Activated naive CD4-positive, alpha-beta T cell treated with anti-CD3 and anti-CD28 coated beads, Interleukin-2, amount 50 U/mL, for 16 hours (primary cell): ENCODE results near the gene ALKBH8.
"Not testable (repeated sequence)": the region's sequence is repeated elsewhere in the genome, so short reads cannot be mapped to it uniquely, and the experiment has no call there.

ENCODE experiments used
- DNase-seq: peaks from one replicate; pipeline ENCODE4 v3.0.0-alpha.2; 2020

Gene ALKBH8

DNA sequence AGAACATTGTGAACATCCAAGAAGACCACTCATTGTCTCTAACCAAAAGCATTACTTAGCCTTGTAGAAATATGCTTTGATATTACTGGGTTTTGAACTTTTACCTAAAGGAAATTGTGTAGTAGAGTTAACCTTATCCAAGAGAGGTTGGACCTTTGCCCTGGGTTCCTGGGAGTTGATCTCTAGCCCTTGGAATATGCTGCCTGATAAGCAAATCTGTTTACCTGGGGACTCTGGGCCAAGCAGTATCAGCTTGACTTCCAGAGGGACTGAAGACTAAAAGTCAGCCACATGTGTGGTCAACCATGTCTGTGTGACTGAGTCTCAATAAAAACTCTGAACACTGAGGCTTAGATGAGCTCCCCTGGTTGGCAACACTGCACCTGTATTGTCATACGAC, 63.8 kb downstream of the ALKBH8 start:
- DNase-seq: no peak

DNA sequence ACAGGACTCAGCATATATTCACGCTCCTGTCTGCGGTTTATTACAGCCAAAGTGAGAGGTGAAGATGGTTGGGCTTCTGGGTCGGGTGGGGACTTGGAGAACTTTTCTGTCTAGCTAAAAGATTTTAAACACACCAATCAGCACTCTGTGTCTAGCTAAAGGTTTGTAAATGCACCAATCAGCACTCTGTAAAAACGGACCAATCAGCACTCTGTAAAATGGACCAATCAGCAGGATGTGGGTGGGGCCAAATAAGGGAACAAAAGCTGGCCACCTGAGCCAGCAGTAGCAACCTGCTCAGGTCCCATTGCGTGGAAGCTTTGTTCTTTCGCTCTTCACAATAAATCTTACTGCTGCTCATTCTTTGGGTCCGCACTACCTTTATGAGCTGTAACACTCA, 68.2 kb downstream of the ALKBH8 start:
- not testable (repeated sequence) for DNase-seq

DNA sequence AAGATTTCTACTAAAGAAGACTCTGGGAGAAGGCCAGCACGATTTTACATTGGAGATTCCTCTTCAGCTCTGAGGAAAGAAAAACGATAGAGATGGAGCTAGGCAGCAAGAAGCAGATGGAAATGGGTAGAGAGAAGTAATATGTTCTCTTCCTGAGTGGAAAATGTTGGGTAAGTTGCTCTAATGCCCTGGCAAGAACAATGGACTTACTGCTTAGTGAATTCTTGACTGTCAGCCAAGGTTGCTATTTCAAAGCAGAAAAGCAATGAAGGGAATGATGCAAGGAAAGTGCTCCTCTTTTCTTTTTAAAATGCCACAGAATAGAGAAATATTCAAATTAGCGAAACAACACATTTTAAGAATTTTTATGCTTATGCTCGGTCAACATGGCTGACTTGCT, 69.5 kb downstream of the ALKBH8 start:
- no peak for DNase-seq

DNA sequence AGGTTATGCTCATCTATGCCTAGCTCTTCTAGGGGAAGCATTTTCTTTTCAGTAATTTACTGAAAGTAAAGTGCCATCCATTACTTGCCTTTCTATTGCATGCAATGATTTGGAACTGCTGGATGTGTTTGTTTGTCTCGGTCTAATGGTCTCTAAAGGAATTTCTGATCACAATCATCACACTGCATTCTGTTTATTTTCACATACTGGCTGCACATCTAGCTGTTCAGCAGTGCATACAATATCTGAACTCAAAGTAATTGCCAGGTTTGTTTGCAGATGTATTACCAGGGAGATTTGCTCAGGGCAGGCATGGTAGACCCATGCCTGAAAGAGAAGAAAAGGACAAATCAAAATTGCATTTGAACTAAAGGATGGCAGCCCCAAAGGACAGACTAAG, 71.5 kb downstream of the ALKBH8 start:
- DNase-seq: no peak

DNA sequence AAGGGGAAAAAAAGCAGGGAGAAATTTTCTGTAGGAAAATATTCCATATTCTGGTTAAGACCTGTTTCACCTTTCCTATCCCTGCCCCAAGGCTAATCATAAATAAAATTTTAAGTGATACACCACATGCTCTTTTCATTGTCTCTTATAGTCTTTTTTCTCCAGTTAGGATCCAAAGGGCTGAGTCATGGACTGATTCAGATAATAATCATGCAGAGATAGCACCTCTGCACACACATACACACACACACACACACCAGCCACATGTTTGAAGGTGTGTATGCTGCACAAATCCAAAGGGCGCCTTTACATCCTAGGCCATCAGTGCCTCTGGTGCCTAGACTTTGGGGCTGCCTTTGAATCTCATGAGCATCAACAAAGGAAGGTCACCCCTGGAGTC, 72.4 kb downstream of the ALKBH8 start:
- no peak for DNase-seq

DNA sequence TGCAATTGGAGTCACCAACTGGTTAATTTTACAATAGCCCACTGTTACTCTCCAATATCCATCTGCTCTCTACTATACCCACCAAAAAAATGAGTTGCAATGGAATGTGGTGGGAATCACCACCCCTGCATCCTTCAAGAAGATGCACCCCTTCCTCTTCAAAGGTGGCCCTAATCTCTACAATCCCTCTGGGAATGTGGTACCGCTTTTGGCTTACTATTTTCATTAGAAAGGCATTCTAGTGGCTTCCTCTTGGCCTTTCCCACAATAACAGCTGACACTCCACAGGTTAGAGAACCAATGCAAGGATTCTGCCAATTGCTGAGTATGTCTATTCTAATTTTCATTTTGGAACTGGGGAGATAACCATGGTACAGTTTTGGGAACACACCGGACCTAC, 74.7 kb downstream of the ALKBH8 start:
- DNase-seq: no peak

DNA sequence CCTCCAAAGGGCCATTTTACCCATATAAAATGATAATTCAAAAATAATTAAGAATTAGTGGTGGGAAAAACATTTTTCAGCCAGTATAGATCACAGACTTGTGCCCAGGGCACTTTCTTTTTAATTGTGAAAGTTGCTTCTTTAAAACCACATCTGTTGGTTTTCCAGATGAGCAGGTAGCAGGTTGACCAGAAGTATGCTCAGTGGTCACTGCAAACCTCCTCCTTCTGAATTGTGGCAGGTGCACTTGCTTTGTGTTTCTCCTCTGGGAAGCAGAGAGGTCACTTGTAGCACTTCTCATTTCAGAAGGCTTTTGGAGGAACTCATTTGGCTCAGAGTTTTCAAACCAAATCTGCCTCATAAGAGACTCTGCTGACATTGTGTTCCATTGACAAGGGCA, 83.3 kb downstream of the ALKBH8 start:
- DNase-seq: no peak

DNA sequence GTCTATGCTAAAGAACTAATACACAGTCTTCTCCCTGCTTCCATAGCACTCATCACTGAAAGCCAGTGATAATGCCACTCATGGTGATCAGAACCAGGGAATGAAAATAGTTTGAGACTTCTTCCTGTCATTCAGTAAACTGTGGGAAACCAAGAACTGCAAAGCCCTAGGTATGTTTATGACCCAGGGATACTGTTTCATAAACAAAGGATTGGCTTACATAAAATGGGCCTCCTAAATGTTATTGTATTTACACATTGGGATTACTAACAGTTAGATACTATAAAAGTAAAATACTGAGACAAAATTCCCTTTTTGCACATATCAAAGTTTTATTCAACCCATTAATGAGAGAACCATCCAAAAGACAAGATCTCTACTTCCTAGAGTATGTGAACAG, 86.6 kb downstream of the ALKBH8 start:
- DNase-seq: no peak

DNA sequence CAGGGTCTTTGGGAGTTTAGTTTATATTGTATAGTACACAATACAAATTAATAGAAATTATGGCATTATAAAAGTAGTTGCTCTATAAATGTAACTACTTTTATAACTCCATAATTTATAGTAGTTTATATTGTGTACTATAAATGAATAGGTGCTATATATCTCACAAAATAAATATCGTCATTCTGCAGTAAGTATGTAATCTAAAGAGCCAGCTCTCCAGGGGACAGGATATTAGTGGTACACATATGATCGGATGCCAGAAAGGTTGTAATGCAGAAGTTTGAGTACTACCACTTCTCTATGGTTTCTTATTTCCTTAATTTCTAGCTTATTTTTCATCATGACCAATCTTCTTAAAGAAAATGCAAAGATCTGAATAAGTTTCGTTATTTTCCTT, 87.7 kb downstream of the ALKBH8 start:
- no peak for DNase-seq

DNA sequence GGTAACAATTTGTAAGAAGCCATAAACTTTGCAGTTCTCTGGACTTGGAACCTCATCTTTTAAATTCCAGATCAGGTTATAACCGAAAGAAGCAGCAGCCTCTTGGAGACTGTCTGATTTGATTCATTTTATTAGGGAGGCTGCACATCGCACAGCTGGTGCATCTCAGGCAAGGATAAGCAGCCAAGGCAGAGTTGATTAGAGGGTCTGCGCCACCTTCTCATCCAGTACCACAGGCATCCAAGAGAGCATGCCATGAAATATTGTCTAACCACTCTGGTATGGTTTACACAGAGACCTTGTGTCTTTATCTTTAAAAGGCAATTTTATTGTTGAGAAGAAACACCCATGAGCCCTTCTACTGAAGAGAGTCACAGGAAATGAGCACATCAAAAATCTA, 91.7 kb downstream of the ALKBH8 start:
- DNase-seq: no peak

DNA sequence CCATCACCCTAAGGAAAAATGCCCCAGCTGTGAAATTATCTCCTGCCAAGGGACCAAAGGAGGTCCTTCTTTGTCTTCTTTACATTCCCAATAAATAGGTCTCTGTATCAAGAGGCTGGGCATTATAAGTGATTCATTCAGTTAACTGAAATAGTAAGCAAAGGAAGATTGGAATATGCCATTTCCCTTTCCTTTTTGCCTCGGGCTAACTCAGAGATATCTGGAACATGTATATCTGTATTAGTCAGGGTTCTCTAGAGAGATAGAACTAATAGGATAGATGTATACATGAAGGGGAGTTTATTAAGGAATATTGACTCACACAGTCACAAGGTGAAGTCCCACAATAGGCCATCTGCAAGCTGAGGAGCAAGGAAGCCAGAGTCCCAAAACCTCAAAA, 92.6 kb downstream of the ALKBH8 start:
- no peak for DNase-seq

DNA sequence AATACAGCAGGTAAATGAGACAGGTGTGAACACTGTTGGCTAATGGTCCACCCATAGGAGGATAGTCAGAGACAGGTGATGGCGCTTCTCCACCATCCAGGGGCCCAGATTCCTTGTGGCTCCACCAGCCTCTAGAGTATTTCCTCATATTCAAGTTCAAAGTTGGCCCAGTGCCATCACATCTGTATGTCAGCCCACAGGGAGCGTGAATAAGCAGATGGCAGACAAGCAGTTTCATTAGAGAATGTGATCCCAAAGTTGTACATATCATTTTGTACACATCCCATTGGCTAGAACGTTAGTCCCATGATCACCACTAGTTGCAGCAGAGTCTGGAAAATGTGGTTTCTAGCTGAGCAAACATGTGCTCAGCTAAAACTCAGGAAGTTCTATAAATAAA, 96.9 kb downstream of the ALKBH8 start:
- no peak for DNase-seq

DNA sequence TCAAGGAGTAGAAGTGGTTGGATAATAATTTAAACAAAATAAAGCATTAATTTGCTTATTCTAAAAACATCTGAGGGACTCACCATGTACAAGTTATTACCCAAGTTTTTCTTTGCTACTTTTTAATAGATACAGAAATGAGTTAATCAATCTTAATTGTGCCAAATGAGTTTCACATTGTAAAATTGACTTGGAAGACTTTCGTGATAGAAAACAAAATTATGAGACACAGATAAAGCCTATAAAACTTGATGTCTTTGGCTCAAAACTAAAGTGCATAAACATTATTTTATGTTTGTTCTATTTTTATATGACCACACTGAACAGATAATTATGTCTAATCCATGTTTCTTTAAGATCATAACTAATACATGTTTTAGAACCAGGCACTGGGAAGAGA, 97.8 kb downstream of the ALKBH8 start:
- no peak for DNase-seq

DNA sequence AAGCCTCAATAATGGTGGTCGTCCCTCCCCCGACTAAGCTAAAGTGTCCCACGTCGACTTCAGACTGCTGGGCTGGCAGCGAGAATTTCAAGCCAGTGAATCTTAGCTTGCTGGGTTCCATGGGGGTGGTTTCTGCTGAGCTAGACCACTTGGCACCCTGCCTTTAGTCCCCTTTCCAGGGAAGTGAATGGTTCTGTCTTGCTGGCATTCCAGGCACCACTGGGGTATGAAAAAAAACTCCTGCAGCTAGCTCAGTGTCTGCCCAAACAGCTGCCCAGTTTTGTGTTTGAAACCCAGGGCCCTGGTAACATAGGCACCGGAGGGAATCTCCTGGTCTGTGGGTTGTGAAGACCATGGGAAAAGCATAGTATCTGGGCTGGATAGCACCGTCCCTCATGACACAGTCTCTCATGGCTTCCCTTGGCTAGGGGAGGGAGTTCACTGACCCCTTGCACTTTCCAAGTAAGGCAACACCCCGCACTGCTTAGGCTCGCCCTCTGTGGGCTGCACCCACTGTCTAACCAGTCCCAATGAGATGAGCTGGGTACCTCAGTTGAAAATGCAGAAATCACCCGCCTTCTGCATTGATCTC, 99.2 kb downstream of the ALKBH8 start:
- DNase-seq: not testable (repeated sequence)

DNA sequence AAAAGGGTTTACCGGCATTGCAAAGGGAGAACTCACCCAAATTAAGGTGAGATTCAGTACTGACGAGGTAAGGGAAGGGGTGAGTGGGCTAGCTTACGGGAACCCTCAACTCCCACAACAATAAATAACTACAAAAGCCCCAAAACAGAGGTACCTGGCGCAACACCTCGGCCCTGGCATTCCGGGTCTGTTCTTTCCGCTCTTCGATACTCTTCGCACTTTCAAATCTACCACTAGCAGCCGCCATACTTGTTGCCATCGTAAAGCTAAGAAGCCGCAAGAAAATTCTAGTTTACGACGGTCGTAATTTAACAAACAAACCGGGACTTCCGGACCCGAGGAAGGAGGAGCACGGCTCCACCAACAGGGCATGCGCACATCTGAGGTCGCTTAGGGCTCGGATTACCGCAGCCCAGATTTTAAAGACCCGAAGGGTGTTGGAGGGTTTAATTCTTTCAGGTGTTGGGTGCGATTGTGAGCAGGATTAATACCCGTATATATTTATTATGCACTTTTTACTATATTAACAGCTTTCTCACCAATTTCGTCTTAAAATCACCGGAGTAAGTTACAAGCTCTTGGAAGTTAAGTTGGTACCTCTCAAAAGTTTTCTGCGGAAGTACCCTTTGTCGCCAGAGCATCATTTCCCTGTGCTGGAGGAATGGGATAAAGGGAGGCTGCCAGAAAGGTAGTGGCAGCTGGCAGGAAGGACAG, 107.8 kb downstream of the ALKBH8 start, which contains the start of gene CWF19L2:
Gene CWF19L2 (minus strand): TSS at position 268 of the 714 bp plus-strand sequence. CDS start 9 bp downstream, at position 259.
- peak; percentile 88 for DNase-seq

DNA sequence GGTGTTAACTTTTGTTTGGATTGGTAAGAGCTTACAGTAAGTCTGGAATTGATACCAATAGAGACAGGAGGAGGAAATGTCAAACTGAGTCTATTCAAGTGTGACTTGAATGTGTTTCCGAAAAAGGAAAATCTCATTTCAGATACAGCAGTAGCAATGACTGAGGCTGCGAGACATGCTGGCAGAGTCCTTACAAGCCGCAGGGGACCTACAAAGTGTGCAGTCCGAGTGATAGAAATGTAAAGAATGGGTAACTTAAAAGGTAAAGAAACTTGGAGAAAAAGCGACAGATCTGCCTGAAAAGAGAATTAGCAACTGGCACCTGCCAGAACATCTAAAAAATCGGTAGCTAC, 108.4 kb downstream of the ALKBH8 start:
- peak; percentile 12 for DNase-seq

DNA sequence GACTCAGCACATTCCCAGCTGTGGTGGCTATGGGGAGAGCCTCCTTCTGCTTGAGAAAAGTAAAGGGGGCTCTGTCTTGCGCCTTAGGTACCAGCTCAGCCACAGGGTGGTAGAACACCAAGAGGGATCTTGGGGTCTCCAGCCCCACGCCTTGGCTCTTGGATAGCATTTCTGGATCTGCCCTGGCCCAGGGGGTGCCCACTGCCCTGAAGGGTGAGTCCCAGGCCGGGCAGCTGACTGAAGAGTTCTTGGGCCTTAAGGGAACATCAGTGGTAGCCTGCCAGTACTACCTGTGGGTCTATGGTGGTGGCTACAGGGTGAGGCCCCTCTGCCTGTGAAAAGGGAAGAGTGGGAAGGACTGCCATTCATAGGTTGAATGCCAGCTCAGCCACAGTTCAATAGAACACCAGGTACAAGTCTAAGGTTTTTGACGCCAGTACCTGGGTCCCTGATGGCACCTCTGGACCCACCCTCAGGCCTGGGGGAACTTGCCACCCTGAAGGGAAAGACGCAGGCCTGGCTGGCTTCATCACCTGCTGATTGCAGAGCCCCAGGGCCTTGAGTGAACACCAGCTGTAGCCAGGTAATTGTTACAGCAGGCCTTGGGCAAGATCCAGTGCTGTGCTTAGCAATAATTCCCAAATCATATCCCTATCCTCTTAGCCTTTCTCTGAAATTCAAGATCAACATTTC, 111.8 kb downstream of the ALKBH8 start:
- no peak for DNase-seq
